A549 (cell line): ENCODE results near the gene VEZT. TPM values are rescaled to one million over a fixed set of nuclear protein-coding genes. Genes with fewer than 3 reads are reported as not detected.

Experiments
- BCL3 ChIP-seq: fragments of >200 bp; sonication (Bioruptor Twin); formaldehyde crosslinking; IDR thresholded peaks from 3 replicates; pipeline ENCODE4 v1.6.1; 2016
- BHLHE40 ChIP-seq: IDR thresholded peaks from 2 replicates; pipeline ENCODE4 v1.6.1; 2012; ENCODE audit warnings: low read depth, low read length, inconsistent platforms
- CEBPB ChIP-seq, 2 experiments: fragments of >200 bp in 1 of 2; sonication (Bioruptor Twin) in 1 of 2; formaldehyde crosslinking in 1 of 2; IDR thresholded peaks; 2 replicates each; pipeline ENCODE4 v1.6.1; 2012 to 2016
- CHD4 ChIP-seq: fragments of 200-600 bp; sonication (generic); IDR thresholded peaks from 2 replicates; pipeline ENCODE4 v1.6.1; 2016; ENCODE audit warnings: antibody characterized with exemption, mild to moderate bottlenecking, borderline replicate concordance
- E2F6 ChIP-seq: IDR thresholded peaks from 2 replicates; pipeline ENCODE4 v1.6.1; 2012; ENCODE audit warnings: low read depth, borderline replicate concordance
- EHMT2 ChIP-seq: fragments of 200-600 bp; sonication (generic); IDR thresholded peaks from 2 replicates; pipeline ENCODE4 v1.6.1; 2016; ENCODE audit warnings: antibody characterized with exemption, low read depth, mild to moderate bottlenecking, moderate library complexity
- ELK1 ChIP-seq: fragments of 150-350 bp; IDR thresholded peaks from 2 replicates; pipeline ENCODE4 v1.6.1; 2014; ENCODE audit warnings: low read depth, mild to moderate bottlenecking, low read length
- ESRRA ChIP-seq: fragments of 150-350 bp; IDR thresholded peaks from 2 replicates; pipeline ENCODE4 v1.6.1; 2014; ENCODE audit warnings: mild to moderate bottlenecking, low read length, borderline replicate concordance
- FOSL2 ChIP-seq, 2 experiments: fragments of 450-650 bp in 1 of 2; fragments of >200 bp in 1 of 2; sonication (Bioruptor Twin) in 1 of 2; formaldehyde crosslinking; IDR thresholded peaks; 2 replicates each; pipeline versions ENCODE4 v1.5.0 to v1.6.1; 2016 to 2020; ENCODE audit warnings: mild to moderate bottlenecking in 1 of 2, moderate library complexity in 1 of 2
- HOXB13 ChIP-seq: fragments of 250-450 bp; sonication (Bioruptor Pico); IDR thresholded peaks from 2 replicates; pipeline ENCODE4 v1.5.0; 2020; ENCODE audit warnings: low read depth, mild to moderate bottlenecking, moderate library complexity
- HOXB5 ChIP-seq: fragments of 250-450 bp; sonication (Bioruptor Pico); IDR thresholded peaks from 2 replicates; pipeline ENCODE4 v1.5.0; 2020; ENCODE audit warnings: mild to moderate bottlenecking, moderate library complexity
- JUNB ChIP-seq: fragments of >200 bp; sonication (Bioruptor Twin); formaldehyde crosslinking; IDR thresholded peaks from 2 replicates; pipeline ENCODE4 v1.6.1; 2016
- KDM1A ChIP-seq: fragments of 200-600 bp; sonication (generic); IDR thresholded peaks from 2 replicates; pipeline ENCODE4 v1.6.1; 2016; ENCODE audit warnings: low read depth, mild to moderate bottlenecking
- KDM5A ChIP-seq: fragments of 200-600 bp; sonication (generic); IDR thresholded peaks from 2 replicates; pipeline ENCODE4 v1.6.1; 2016; ENCODE audit warnings: antibody characterized with exemption, mild to moderate bottlenecking
- MAZ ChIP-seq: fragments of 150-350 bp; IDR thresholded peaks from 2 replicates; pipeline ENCODE4 v1.6.1; 2014; ENCODE audit warnings: antibody characterized with exemption, low read depth, low read length, borderline replicate concordance
- NFE2L2 ChIP-seq: fragments of 150-350 bp; conservative IDR thresholded peaks from 2 replicates; pipeline ENCODE4 v1.6.1; 2014; ENCODE audit warnings: low read length
- NPAS2 ChIP-seq: fragments of 250-450 bp; sonication (Bioruptor Pico); IDR thresholded peaks from 2 replicates; pipeline ENCODE4 v1.8.0; 2022; ENCODE audit warnings: mild to moderate bottlenecking, moderate library complexity, borderline replicate concordance
- PHF8 ChIP-seq: fragments of 200-600 bp; sonication (generic); IDR thresholded peaks from 2 replicates; pipeline ENCODE4 v1.6.1; 2016; ENCODE audit warnings: low read depth, mild to moderate bottlenecking, antibody characterized with exemption, moderate library complexity, borderline replicate concordance
- RAD21 ChIP-seq, 2 experiments: fragments of >200 bp in 1 of 2; sonication (Bioruptor Twin) in 1 of 2; formaldehyde crosslinking in 1 of 2; IDR thresholded peaks in 1 of 2; conservative IDR thresholded peaks in 1 of 2; 2 replicates in 1 of 2; 3 replicates in 1 of 2; pipeline ENCODE4 v1.6.1; 2012 to 2018; ENCODE audit warnings: inconsistent platforms in 1 of 2
- RARB ChIP-seq: fragments of 250-450 bp; sonication (Bioruptor Pico); IDR thresholded peaks from 2 replicates; pipeline ENCODE4 v1.8.0; 2021; ENCODE audit warnings: mild to moderate bottlenecking, moderate library complexity
- RCOR1 ChIP-seq: fragments of 150-350 bp; IDR thresholded peaks from 2 replicates; pipeline ENCODE4 v1.6.1; 2014; ENCODE audit warnings: antibody characterized with exemption, low read length, low read depth
- RFX5 ChIP-seq: fragments of 450-650 bp; IDR thresholded peaks from 2 replicates; pipeline ENCODE4 v1.7.1; 2014; ENCODE audit warnings: antibody characterized with exemption, mild to moderate bottlenecking, moderate library complexity
- RNF2 ChIP-seq: fragments of 200-600 bp; sonication (generic); IDR thresholded peaks from 2 replicates; pipeline ENCODE4 v1.6.1; 2016; ENCODE audit warnings: low read depth, mild to moderate bottlenecking, antibody characterized with exemption, moderate library complexity, borderline replicate concordance
- TFCP2L1 ChIP-seq: fragments of 250-450 bp; sonication (Bioruptor Pico); IDR thresholded peaks from 2 replicates; pipeline ENCODE4 v1.5.0; 2021; ENCODE audit warnings: mild to moderate bottlenecking
- TP53 ChIP-seq: fragments of 250-450 bp; sonication (Bioruptor Pico); IDR thresholded peaks from 2 replicates; pipeline ENCODE4 v1.5.0; 2021; ENCODE audit warnings: mild to moderate bottlenecking, moderate library complexity
- ZNF302 ChIP-seq: fragments of 250-450 bp; sonication (Bioruptor Pico); IDR thresholded peaks from 2 replicates; pipeline ENCODE4 v1.9.0; 2021; ENCODE audit warnings: inconsistent platforms, mild to moderate bottlenecking, moderate library complexity
- ZSCAN20 ChIP-seq: fragments of 250-450 bp; sonication (Bioruptor Pico); IDR thresholded peaks from 2 replicates; pipeline ENCODE4 v1.8.0; 2022; ENCODE audit warnings: mild to moderate bottlenecking, moderate library complexity
- polyA plus RNA-seq, 4 experiments: library from polyadenylated mRNA; depleted of rRNA in 3 of 4; stranded (reverse); fragments of >200 nt; fragmentation: RNase III in 1 of 4; extraction: RNeasy Plus Mini Kit Qiagen cat#74134 plus additional on column Dnase treatment in 1 of 4; gene quantifications; 2 replicates in 3 of 4; 3 replicates in 1 of 4; pipeline ENCODE4 v1.2.3, GENCODE V29; 2011 to 2017

The VEZT gene
- polyA plus RNA-seq, 2 of the 4 experiments (the other 2 are of a cell fraction) = 87.1 to 259 TPM

- no peak; a peak in 2 of 5 replicates for TF ChIP-seq RAD21 (conservative IDR thresholded peaks at IDR 0.05 in 1 of 2, IDR thresholded peaks at IDR 0.05 in 1 of 2)
- 0 out of 3 replicates have a peak, but pooled peaks have one; percentile 17 for TF ChIP-seq BCL3
- no peak for TF ChIP-seq E2F6
- no peak for TF ChIP-seq RCOR1
- TF ChIP-seq NPAS2 (CRISPR knock-in tag) = no peak
- TF ChIP-seq ESRRA = no peak
- no peak for TF ChIP-seq NFE2L2
- TF ChIP-seq HOXB13 (CRISPR knock-in tag) = no peak
- TF ChIP-seq TP53 (CRISPR knock-in tag) = no peak
- no peak for TF ChIP-seq PHF8
- TF ChIP-seq ELK1 = no peak
- no peak for TF ChIP-seq HOXB5 (CRISPR knock-in tag)
- TF ChIP-seq RFX5 = no peak
- no peak for TF ChIP-seq RARB (CRISPR knock-in tag)
- TF ChIP-seq FOSL2 (IDR thresholded peaks at IDR 0.05) = no peak
- peak; percentile 48 for TF ChIP-seq FOSL2 (CRISPR knock-in tag; IDR thresholded peaks at IDR 0.05)
- no peak for TF ChIP-seq TFCP2L1 (CRISPR knock-in tag)
- TF ChIP-seq EHMT2 = no peak
- TF ChIP-seq BHLHE40 = no peak
- no peak for TF ChIP-seq ZNF302 (CRISPR knock-in tag)
- no peak for TF ChIP-seq KDM1A
- no peak for TF ChIP-seq KDM5A
- TF ChIP-seq RNF2 = no peak
- peak; percentile 66 to 88; a peak in 3 of 4 replicates for TF ChIP-seq CEBPB (IDR thresholded peaks at IDR 0.05)
- no peak for TF ChIP-seq ZSCAN20 (CRISPR knock-in tag)
- peak; percentile 52 for TF ChIP-seq JUNB
- no peak for TF ChIP-seq MAZ
- TF ChIP-seq CHD4 = no peak
Measured at GRCh38 chr12:95173392-95174251, 44.0 kb upstream of the VEZT start (continued).
